HG03097 (cell line): ENCODE results near the gene DPEP2.
"Not testable (repeated sequence)": the region's sequence is repeated elsewhere in the genome, so short reads cannot be mapped to it uniquely, and the experiment has no call there.

ENCODE experiments used
- ATAC-seq: cut with Tn5 transposase; IDR thresholded peaks from one replicate; pipeline ENCODE4 v1.9.1; 2021; ENCODE audit not compliant: unreplicated experiment, low FRiP score

The DPEP2 gene

GRCh38 chr16:67977469-67978227 is 21.6 kb downstream of the DPEP2 start:
- no peak for ATAC-seq

- no peak for ATAC-seq
These were observed 22.3 kb downstream of the DPEP2 start for GRCh38 chr16:67977005-67977404.

- ATAC-seq, result no peak
These were observed 23.1 kb downstream of the DPEP2 start for GRCh38 chr16:67976205-67976604.

- ATAC-seq, result no peak
These were observed 23.8 kb downstream of the DPEP2 start for GRCh38 chr16:67975321-67976105.

- ATAC-seq, result not testable (repeated sequence)
These were observed 27.0 kb downstream of the DPEP2 start for GRCh38 chr16:67972285-67972684.

- no peak for ATAC-seq
These were observed 28.2 kb downstream of the DPEP2 start for GRCh38 chr16:67971111-67971510.

- ATAC-seq, result peak; percentile 8
These were observed 29.8 kb downstream of the DPEP2 start for GRCh38 chr16:67969254-67970039.

GRCh38 chr16:67968400-67969253 is 30.7 kb downstream of the DPEP2 start, which contains the start of gene SLC12A4:
Gene SLC12A4, minus strand, starts transcription at chr16:67968637. Its CDS starts 84 bp downstream, at chr16:67968553.
- ATAC-seq, result peak; percentile 69

GRCh38 chr16:67967958-67968399 is 31.3 kb downstream of the DPEP2 start:
- peak; percentile 24 for ATAC-seq

- ATAC-seq, result no peak
These were observed 31.9 kb downstream of the DPEP2 start for GRCh38 chr16:67967183-67967957.

- no peak for ATAC-seq
These were observed 32.6 kb downstream of the DPEP2 start for GRCh38 chr16:67966549-67967182.

- ATAC-seq, result no peak
These were observed 33.4 kb downstream of the DPEP2 start for GRCh38 chr16:67965668-67966548.

GRCh38 chr16:67964477-67965131 is 34.7 kb downstream of the DPEP2 start:
- no peak for ATAC-seq

GRCh38 chr16:67963662-67964321 is 35.5 kb downstream of the DPEP2 start:
- ATAC-seq, result no peak

GRCh38 chr16:67963292-67963661 is 36.0 kb downstream of the DPEP2 start:
- no peak for ATAC-seq

- ATAC-seq, result no peak
These were observed 37.1 kb downstream of the DPEP2 start for GRCh38 chr16:67962135-67962534.

GRCh38 chr16:67961551-67961957 is 37.7 kb downstream of the DPEP2 start:
- no peak for ATAC-seq
